GM12892 (cell line): ENCODE data around the gene PEAK3.

Source experiments
- POLR2A ChIP-seq: IDR thresholded peaks from 2 replicates; pipeline ENCODE4 v1.6.1; 2011; ENCODE audit warnings: low read depth, low read length, control low read depth
- POLR2AphosphoS5 ChIP-seq: IDR thresholded peaks from 2 replicates; pipeline ENCODE4 v1.6.1; 2011; ENCODE audit warnings: low read depth, low read length, control low read depth
- TAF1 ChIP-seq: IDR thresholded peaks from 2 replicates; pipeline ENCODE4 v1.6.1; 2011; ENCODE audit warnings: low read depth, mild to moderate bottlenecking, control low read depth, low read length, borderline replicate concordance

DNA sequence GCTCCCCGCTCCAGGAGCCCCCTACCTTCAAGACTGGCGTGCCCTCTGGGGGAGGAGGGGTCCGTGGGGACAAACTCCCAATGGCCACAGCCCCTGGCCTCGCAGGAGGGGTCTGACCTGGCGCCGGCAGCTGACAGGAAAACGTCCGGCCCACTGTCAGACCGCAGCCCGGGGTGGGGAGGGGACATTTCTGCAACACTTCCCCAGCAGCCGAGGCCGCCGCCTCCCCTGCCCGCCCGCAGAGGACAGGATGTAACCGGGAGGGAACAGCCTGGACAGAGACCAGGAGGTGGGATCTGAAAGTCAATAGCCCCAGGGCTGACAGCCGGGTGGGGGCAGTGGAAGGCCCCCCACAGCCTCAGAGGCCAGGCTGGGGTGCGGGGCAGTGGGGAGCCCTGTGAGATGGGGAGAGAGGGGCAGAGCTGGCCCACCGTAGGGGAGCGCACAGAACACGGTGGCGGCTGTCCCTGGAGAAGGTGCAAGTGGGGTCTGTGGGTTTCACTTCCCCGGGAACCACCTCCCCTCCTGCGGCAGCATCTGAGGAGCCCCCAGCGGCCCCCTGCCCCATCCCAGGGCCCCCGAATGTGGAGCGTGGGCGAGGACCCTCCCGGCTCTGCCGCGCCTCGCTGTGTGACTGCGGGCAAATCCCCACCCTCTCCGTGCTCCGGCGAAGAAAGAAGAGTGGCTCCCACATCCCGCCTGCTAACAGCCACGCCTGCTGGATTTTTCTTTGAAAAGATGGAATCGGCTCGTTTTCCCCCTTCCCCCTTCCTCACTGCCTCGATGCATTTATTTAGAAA lies at the start of gene PEAK3:
- TF ChIP-seq POLR2A, result no peak
- no peak for TF ChIP-seq POLR2AphosphoS5
- TF ChIP-seq TAF1, result no peak
